Glomerular visceral epithelial cell (primary cell): Measurements from ENCODE around the gene C13orf46.
A peak's percentile ranks its signal among the peaks of the same experiment; 100 is the strongest.

ENCODE experiments used
- DNase-seq: peaks from one replicate; pipeline ENCODE4 v3.0.0-alpha.2; 2016; ENCODE audit errors: extremely low spot score

The C13orf46 gene

DNA sequence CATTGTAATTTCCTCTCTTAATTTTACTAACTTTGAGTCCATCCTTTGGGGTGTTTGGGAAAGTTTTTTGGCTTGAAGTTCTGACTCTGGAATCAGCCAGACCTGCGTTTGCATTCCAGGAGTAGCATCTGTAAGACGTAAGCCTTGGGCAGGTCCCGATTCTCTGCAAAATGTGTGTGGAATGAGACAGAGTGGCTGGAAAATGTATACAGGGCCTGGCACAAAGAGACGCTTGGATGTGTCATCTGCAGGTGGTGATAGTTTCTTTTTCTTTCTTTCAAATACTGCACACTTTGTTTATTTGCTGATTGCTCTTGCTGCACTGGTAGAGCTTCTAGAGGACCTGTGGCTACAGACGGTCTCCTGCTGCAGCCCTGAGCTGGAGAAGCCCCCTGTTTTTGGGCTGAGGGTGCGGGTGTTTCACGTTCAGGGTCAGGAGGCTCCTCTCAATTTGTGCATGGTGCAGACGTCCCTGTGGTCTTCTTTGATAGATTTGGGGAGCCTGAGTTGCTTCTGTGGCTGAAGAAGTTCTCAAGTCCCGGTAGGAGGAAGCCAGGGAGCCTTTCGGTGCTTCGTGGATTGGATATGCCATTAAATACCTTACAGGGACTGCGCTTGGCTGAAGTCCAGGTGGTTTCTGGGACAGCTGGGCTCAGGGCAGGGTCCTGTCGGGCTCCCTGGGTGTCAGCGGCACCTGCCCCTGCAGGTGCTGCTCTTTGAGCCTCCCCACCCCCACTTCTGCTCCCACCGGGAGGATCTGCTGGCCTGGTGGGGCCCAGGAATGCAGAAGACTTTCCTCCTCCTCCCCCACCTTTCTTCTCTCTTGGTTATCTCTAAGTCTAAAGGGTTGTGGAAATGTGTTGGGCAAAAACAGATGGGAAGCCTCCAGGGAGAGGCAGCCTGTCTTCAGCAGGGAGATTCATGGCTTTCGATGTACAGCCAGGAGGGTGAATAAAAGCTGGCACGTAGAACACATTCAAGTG, 66.0 kb downstream of the C13orf46 start:
- DNase-seq, result peak; percentile 45

DNA sequence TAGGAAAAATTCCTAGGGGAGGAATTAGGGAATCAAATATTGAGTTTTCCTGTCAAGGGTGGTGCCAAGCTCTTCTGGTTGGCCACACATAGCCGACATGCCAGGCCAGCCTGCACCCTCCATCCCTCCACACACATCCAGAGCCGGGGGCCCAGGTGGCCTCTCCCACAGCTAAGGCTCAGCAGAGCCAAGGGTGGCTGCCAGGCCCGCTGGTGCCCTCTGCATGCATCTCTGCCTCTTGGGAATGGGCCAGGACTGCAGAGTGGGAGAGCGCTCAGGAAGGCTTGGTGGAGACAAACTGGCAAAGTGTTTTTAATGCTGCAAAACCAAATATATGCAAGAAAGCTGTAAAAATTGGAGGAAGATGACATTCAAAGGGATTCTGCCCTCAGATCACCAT, 67.3 kb downstream of the C13orf46 start:
- peak; percentile 65 for DNase-seq

DNA sequence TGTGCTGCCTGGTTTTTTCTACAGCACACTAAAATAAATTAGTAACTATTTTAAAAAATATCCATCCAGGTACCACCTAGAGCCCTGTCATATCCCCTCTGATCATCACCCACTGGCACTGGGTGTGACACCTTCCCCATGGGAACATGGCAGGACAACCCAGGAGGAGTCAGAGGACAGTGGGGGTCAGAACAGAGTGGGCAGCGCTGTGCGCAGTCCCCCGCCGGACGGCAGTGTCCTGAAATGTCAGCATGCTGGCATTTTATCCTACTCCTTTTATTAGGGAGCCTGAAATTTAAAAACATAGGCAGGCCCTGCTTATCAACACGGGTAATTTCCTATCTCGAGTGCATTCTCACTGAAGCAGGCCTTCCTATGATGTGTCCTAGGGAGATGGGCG, 67.9 kb downstream of the C13orf46 start:
- DNase-seq, result no peak

DNA sequence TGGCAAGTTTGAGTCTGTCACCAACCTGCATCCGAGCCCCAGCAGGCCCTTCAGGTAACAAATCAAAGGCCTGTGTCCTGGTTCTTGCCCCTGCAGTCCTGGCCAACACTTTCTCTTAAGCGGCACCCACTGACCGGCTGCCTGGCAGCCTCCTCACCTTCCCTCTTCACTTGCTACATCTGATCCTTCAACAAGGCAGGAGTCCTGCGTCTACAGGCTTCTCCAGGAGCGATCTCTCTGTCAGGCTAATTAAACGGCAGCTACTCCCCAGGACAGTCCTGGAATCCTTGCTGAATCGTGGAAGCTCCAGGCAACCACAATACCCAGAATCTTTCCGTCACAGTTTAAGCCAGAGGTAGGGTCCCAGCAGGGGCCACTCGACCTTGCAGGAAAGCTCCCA, 68.9 kb downstream of the C13orf46 start:
- DNase-seq, result no peak

DNA sequence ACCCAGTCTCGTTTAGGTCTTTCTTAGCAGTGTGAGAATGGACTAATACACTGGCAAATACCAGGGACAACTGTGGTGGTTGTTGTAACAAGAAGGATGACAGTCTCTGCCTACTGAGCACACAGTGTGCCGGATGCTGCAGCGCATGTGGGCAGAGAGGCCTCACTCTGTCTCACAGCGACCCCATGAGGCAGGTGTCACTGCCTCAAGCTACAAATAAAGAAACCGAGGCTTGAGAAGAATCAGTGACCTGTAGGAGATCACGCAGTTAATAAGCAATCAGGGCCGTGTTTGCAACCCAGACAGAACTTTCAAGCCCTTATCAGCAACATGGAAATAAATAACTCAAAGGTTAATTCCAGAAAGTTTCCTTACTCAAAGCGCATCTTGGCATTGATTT, 69.5 kb downstream of the C13orf46 start:
- DNase-seq, result peak; percentile 25

DNA sequence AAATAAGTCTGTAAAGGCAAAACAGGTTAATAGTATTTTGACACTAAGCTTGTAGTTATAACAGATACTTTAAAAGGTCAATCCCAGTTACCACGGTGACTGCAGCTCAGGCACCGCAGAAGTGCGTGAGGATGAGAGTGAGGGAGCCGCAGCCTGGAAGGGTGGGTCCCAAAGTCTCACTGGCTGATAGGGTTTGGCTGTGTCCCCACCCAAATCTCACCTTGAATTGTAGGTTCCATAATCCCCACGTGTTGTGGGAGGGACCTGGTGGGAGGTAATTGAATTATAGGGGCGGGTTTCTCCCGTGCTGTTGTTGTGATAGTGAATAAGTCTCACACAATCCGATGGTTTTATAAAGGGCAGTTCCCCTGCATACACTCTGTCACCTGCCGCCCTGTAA, 70.0 kb downstream of the C13orf46 start:
- no peak for DNase-seq
